22Rv1 (cell line): ENCODE measurements around the gene DMAC2.
A peak's percentile ranks its signal among the peaks of the same experiment; 100 is the strongest.
"Not testable (repeated sequence)": the region's sequence is repeated elsewhere in the genome, so short reads cannot be mapped to it uniquely, and the experiment has no call there.

Experiments
- H3K27ac ChIP-seq: fragments of 450-650 bp; 2 replicates; pipeline ENCODE4 v1.5.1; 2017
- ZFX ChIP-seq: fragments of 450-650 bp; IDR thresholded peaks from 2 replicates; pipeline ENCODE4 v1.6.1; 2017; ENCODE audit warnings: antibody characterized with exemption, borderline replicate concordance
- TF ChIP-seq, protein P1 (sequence below): fragments of 450-650 bp; IDR thresholded peaks from 2 replicates; pipeline ENCODE4 v1.5.1; 2017; ENCODE audit warnings: mild to moderate bottlenecking

DMAC2 gene

GRCh38 chr19:41439441-41440222 is at the start of gene DMAC2:
DMAC2 (minus strand) TSS chr19:41439912; CDS start chr19:41439899, 13 bp downstream.
- H3K27ac ChIP-seq = peak within 1 kb of the TSS; percentile 84
- TF ChIP-seq, protein P1, sequence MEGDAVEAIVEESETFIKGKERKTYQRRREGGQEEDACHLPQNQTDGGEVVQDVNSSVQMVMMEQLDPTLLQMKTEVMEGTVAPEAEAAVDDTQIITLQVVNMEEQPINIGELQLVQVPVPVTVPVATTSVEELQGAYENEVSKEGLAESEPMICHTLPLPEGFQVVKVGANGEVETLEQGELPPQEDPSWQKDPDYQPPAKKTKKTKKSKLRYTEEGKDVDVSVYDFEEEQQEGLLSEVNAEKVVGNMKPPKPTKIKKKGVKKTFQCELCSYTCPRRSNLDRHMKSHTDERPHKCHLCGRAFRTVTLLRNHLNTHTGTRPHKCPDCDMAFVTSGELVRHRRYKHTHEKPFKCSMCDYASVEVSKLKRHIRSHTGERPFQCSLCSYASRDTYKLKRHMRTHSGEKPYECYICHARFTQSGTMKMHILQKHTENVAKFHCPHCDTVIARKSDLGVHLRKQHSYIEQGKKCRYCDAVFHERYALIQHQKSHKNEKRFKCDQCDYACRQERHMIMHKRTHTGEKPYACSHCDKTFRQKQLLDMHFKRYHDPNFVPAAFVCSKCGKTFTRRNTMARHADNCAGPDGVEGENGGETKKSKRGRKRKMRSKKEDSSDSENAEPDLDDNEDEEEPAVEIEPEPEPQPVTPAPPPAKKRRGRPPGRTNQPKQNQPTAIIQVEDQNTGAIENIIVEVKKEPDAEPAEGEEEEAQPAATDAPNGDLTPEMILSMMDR = peak; percentile 76
- no peak for TF ChIP-seq ZFX

DNA sequence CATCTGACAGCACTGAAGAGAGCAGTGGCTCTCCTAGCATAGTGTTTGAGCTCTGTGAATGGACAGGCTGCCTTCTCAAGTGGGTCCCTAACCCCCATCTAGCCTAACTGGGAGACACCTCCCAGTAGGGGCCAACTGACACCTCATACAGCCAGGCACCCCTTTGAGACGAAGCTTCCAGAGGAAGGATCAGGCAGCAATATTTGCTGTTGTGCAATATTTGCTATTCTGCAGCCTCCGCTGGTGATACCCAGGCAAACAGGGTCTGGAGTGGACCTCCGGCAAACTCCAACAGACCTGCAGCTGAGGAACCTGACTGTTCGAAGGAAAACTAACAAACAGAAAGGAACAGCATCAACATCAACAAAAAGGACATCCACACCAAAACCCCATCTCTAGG is 47.2 kb upstream of the DMAC2 start:
- not testable (repeated sequence) for H3K27ac ChIP-seq

DNA sequence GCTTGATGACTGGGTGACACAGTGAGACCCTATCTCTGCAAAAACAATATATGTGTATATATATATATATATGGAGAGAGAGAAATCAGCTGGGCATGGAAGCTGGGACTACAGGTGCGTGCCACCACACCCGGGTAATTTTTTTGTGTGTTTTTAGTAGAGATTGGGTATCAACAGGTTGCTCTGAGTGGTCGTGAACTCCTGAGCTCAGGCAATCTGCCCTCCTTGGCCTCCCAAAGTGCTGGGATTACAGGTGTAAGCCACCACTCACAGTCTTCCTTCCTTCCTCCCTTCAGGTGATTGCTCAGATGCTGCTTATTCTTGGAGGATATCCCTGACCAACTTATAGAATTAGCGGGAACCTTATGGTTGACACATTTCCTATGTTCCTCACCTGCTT is 45.1 kb upstream of the DMAC2 start:
- no peak for TF ChIP-seq ZFX
- TF ChIP-seq, protein P1 = no peak
- no peak overlapping the region for H3K27ac ChIP-seq

- TF ChIP-seq, protein P1 = no peak
- no peak for TF ChIP-seq ZFX
- no peak overlapping the region for H3K27ac ChIP-seq
These were observed 40.6 kb upstream of the DMAC2 start for GRCh38 chr19:41480336-41480735.

DNA sequence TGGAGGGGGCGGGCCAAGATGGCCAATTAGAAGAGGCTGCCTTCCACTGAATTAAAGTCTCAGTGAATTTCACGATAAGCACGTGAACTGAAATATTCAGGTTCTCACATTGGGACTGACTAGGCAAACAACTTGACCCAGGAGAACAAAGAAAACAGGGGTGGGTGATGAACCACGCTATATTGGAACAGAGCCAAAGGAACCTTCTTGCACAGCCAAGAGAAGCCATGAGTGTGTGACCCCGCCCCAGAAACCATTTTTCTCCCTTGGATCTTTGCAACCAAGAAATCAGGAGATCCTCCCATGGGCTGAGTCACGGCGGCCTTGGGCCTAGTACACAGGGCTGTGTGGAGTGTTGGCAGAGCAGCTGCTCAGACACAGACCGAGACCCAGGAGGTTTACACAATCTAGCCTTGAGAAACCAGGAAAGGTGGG is 40.1 kb upstream of the DMAC2 start:
- no peak overlapping the region for H3K27ac ChIP-seq
- TF ChIP-seq, protein P1 = no peak
- TF ChIP-seq ZFX = no peak

DNA sequence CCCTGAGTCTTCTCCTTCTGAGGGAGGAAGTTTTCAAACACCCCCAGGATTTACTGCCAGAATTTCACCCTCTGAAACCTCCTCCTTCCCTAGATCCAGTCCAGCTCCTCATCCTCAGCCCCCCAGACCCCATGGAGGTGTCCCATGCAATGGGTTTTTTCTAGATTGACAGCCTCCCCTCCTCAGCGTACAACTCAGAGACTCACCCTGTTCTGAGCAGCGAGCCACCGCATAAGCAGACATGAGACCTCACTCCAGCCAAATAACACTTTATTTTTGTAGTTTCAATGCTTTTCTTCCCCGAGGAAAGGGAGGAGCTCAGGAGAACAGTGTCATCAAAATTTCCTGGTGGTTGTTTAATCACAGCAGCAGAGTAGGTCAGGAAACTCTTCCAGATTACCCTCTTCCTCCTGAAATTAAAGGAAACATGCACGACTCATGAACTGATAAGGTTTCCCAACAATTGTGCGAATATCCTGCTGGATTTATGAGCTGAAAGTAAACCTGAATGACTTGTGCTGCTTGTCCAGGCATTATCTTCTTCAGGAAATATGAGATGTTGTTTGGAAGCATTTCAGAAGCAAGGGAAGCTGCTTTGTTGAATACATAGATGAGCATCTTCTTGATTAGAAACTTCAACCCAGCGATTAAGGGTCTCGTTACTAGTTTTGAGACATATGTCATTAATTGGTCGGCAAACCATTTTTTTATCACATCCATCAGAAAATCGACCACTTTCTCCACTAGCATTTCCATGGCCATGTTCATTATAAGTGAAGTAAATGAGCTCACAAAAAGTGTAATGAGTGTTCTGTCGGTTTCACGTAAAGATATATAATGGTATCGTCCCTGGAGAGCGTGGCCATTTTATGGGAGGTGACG is 39.4 kb upstream of the DMAC2 start:
- TF ChIP-seq, protein P1 = no peak
- TF ChIP-seq ZFX = no peak
- no peak overlapping the region for H3K27ac ChIP-seq

DNA sequence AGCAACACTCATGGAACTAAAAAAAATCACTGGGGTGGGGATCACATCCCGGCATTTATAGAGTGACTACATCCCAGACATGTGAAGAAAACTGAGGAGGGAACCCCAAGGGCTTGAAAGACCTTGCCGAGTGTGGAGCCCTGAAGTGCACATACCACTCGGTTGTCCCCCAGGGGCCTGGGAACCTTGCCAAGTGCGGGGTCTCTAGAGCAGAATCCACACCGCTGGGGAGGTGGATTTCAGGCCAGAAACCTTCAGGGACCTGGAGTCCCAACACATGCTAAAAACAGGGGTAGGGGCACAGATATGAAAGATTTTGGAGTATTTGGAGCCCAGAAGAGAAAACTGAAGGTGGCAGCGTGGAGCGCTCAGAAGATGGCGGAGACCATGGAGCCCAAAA is 38.5 kb upstream of the DMAC2 start:
- no peak overlapping the region for H3K27ac ChIP-seq
- TF ChIP-seq, protein P1 = no peak
- no peak for TF ChIP-seq ZFX
